Diencephalon (tissue), 1 donor: Measurements from ENCODE around the gene LMTK3. TPM values are rescaled to one million over a fixed set of nuclear protein-coding genes. Genes with fewer than 3 reads are reported as not detected.

Source experiments
- total RNA-seq: library from RNA; depleted of rRNA; stranded (reverse); fragments of >200 nt; gene quantifications from one replicate; pipeline ENCODE4 v1.2.3, GENCODE V29; 2014

LMTK3 gene, protein sequence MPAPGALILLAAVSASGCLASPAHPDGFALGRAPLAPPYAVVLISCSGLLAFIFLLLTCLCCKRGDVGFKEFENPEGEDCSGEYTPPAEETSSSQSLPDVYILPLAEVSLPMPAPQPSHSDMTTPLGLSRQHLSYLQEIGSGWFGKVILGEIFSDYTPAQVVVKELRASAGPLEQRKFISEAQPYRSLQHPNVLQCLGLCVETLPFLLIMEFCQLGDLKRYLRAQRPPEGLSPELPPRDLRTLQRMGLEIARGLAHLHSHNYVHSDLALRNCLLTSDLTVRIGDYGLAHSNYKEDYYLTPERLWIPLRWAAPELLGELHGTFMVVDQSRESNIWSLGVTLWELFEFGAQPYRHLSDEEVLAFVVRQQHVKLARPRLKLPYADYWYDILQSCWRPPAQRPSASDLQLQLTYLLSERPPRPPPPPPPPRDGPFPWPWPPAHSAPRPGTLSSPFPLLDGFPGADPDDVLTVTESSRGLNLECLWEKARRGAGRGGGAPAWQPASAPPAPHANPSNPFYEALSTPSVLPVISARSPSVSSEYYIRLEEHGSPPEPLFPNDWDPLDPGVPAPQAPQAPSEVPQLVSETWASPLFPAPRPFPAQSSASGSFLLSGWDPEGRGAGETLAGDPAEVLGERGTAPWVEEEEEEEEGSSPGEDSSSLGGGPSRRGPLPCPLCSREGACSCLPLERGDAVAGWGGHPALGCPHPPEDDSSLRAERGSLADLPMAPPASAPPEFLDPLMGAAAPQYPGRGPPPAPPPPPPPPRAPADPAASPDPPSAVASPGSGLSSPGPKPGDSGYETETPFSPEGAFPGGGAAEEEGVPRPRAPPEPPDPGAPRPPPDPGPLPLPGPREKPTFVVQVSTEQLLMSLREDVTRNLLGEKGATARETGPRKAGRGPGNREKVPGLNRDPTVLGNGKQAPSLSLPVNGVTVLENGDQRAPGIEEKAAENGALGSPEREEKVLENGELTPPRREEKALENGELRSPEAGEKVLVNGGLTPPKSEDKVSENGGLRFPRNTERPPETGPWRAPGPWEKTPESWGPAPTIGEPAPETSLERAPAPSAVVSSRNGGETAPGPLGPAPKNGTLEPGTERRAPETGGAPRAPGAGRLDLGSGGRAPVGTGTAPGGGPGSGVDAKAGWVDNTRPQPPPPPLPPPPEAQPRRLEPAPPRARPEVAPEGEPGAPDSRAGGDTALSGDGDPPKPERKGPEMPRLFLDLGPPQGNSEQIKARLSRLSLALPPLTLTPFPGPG (N-terminal part only)
- total RNA-seq = 16.4 TPM

DNA sequence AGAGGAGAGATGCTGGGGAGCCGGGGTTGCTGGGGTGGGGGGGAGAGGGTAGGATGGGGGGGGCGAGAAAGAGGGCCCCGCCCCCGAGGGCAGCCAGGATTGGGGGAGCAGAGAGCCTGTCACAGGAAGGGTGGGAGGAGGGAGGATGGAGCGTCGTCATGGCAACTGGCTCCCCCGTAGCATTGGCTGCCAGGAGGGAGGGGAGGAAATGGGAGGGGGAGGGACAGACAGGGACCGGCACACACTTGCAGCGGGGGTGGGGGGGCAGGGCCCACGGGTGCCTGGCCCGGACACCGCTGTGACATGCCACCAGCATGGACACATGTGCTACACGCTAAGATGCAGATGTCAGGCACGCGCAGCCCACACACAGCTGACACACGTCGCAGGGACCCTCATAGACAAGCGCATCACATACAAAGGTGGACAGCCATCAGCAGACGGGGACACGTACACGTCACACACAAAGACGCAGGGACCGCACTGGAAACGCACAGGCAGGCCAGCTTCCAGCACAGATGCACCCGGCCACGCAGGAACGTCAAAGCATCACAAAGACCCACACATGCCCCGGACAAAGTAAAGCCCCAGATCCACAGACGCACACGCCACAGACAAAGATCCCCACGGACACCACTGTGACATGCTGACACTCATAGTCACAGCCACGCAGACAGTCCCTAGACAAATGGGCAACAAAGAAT is at the start of gene LMTK3:
TSS of gene LMTK3 (minus strand) at position 36 of the 704 bp plus-strand sequence. CDS start 259 bp downstream, outside the sequence.

DNA sequence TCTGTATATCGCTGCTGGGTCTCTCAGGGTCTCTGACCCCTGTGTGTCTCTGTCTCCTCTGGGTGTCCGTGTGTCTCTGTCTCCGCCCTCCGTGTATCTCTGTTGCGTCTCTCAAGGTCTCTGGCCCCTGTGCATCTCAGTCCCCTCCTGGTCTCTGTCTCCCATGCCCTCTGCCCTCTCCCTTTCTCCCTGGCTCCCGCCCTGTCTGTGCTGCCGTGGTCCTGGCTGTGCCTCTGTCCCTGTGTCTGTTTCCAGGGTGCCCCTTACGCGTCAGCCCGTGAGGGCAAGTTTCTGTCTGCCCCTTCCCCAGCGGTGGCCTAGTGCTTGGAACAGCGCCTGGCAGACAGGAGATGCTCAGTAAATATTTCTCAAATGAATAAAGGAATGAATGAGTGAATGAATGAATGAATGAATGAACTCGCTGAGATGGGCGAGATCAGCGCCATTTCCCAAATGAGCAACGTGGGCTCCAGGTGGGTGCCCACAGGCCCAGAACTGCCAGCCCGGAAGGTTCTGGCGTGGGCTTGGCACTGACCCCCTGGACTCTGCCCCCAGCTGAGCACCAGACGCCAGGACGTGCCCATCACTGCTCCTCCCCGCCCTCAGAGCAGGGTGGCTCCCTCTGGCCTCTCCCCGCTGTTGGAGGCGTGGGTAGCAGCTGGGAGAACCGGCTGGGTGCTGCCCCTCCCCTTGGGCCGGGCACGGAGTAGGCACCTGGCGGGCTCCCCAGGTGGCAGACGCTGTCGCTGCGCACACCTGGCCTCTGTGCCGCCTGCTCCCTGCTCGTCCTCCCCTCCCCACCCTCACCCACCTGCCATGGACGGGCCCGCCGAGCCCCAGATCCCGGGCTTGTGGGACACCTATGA is 40.0 kb upstream of the LMTK3 start, which contains the start of gene SULT2B1:
TSS of gene SULT2B1 (plus strand) at position 736 of the 866 bp plus-strand sequence. CDS start at position 817, 81 bp downstream.

DNA sequence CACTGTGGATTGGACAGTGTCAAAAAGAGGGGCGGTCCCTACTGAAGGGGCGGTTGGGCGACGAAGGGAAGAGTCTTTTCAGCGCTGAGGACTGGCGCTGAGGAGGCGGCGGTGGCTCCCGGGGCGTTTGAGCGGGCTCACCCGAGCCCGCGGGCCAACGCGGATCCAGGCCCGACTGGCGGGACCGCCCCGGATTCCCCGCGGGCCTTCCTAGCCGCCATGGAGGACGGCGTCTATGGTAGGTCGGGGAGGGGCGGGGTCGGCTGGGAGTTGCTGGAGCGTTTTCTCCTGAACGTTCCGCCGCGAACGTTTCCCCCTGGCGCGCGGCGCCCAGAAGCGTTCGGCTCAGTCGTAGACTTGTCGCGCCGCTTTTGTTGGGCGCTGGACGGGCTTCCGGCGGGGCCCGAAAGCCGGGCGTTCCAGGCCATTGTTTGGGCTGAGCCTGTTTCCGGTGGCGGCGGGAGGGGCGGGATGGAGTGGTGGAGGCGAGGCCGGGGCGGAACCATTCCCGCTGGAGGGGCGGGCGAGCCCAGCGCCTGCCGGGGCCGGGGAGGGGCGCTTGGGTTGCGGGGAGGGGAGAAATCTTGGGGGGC is 42.2 kb downstream of the LMTK3 start, which contains the start of gene CYTH2:
TSS of gene CYTH2 (plus strand) at position 81 of the 593 bp plus-strand sequence. CDS start at position 220, 139 bp downstream.

DNA sequence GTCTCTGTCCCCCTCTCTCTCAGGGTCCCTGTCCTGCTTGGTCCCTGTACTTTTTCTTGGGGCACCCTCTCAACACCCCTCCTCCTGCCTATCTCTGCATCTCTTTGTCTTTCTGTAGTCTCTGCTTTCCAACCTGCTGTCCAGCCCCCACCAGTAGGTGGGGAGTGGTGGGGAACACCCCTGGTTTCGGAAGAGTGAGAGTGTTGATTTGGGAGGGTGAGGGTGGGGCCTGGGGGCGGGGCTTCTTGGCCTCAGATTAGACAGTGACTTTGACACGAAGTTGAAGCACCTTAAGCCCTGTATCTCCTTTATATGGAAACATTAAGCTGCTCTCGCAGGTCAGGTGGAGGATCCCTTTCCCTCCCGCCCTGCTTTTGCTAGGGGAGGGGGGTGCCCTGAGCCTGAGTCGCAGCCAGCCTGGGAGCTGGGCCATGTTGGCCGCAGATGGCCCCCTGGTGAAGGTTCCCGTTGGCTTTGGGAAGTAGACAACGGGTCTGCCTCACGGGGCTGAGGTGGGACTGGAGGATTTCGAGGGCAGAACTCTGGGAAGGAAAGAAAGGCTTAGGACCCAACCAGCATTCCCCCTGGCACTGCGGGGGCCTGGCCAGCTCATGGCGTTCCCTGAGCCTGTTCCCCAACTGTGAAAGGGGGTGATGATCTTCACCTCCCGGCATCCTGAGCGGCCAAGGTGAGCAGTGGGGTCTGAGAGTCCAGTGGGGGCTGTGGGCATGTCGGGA is 56.3 kb downstream of the LMTK3 start, which contains the start of gene KCNJ14:
TSS of gene KCNJ14 (plus strand) at position 404 of the 737 bp plus-strand sequence. CDS start 6,151 bp downstream, outside the sequence.

DNA sequence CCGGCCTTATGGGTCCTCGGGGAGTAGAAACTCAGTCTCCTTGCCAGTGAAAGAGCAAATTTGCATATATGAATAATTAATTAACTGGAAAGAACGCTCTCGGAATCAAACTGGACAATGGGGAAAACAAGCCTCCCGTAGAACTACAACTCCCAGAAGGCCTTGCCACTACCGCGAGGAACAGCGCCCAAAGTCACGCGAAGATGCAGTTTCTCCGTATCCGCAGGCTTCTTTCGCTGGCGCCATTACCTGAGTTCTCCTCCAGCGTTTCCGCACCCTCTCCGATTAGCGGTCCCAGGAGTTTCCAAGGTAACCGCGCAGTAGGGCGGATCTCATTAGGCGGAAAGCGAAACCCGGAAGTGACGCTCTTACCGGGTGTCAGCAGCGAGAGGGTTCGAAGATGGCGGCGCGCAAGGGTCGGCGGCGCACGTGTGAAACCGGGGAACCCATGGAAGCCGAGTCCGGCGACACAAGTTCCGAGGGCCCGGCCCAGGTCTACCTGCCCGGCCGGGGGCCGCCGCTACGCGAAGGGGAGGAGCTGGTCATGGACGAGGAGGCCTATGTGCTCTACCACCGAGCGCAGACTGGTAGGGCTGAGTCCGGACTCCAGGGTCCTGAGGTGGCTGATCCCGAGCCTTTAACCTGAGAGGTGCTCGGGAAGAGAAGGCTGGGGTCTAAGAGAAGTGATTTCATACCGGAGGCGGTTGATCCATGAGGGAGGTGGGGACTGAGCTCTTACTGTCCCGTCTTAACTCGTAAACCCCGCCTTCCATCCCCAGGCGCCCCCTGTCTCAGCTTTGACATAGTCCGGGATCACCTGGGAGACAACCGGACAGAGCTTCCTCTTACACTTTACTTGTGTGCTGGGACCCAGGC is 65.8 kb downstream of the LMTK3 start, which contains the start of gene GRWD1:
TSS of gene GRWD1 (plus strand) at position 378 of the 876 bp plus-strand sequence. CDS start at position 401, 23 bp downstream.

Other genes starting within 250 kb of the LMTK3 start
- gene ZNF114, start 241.8 kb downstream of the LMTK3 start, total RNA-seq = 9.0 TPM
- 4.6 TPM for gene EMP3, start 186.3 kb downstream of the LMTK3 start, total RNA-seq
- 6.0 TPM for gene TMEM143, start 147.9 kb downstream of the LMTK3 start, total RNA-seq
- gene SYNGR4, start 147.5 kb downstream of the LMTK3 start, total RNA-seq = not detected
- gene KDELR1, start 120.3 kb downstream of the LMTK3 start, total RNA-seq = 35.3 TPM
- gene GRIN2D, start 118.2 kb downstream of the LMTK3 start, total RNA-seq = 15.7 TPM
- 11.8 TPM for gene GRWD1, start 65.9 kb downstream of the LMTK3 start, total RNA-seq
- 0.92 TPM for gene KCNJ14, start 56.3 kb downstream of the LMTK3 start, total RNA-seq
- gene CYTH2, start 42.5 kb downstream of the LMTK3 start, total RNA-seq = 57.7 TPM
- gene SULT2B1, start 40.3 kb upstream of the LMTK3 start, total RNA-seq = not detected
- not detected for gene SPACA4, start 94.9 kb upstream of the LMTK3 start, total RNA-seq
- gene FAM83E, start 103.2 kb upstream of the LMTK3 start, total RNA-seq = not detected
- gene RPL18, start 107.3 kb upstream of the LMTK3 start, total RNA-seq = 1,122 TPM
- gene SPHK2, start 107.7 kb upstream of the LMTK3 start, total RNA-seq = 12.5 TPM
- 7.6 TPM for gene DBP, start 125.5 kb upstream of the LMTK3 start, total RNA-seq
- gene CA11, start 134.4 kb upstream of the LMTK3 start, total RNA-seq = 21.9 TPM
- not detected for gene NTN5, start 161.2 kb upstream of the LMTK3 start, total RNA-seq
- 0.46 TPM for gene FUT2, start 184.1 kb upstream of the LMTK3 start, total RNA-seq
- gene MAMSTR, start 207.9 kb upstream of the LMTK3 start, total RNA-seq = 1.6 TPM
- gene RASIP1, start 228.8 kb upstream of the LMTK3 start, total RNA-seq = 4.8 TPM
- gene IZUMO1, start 235.1 kb upstream of the LMTK3 start, total RNA-seq = not detected
- 10.8 TPM for gene FUT1, start 240.8 kb upstream of the LMTK3 start, total RNA-seq
- not detected for gene FGF21, start 243.7 kb upstream of the LMTK3 start, total RNA-seq